Stimulated activated naive B cell treated with anti-CD40 and anti-IgM and Interleukin-4, amounts not matched to agents 10 μg/mL and 1 μg/mL and 100 μg/mL, for 72 hours (primary cell): ENCODE measurements around the gene RALGAPA1.
"Not testable (repeated sequence)": the region's sequence is repeated elsewhere in the genome, so short reads cannot be mapped to it uniquely, and the experiment has no call there.

Experiments used
- ATAC-seq, 2 donors: fragments of 150-1000 bp; cut with Tn5 transposase; replicated peaks; 2 replicates each; pipeline ENCODE4 v1.10.0; 2021; ENCODE audit warnings: moderate library complexity in 1 of 2
- DNase-seq: peaks from one replicate; pipeline ENCODE4 v3.0.0; 2021
- H3K27ac Mint-ChIP-seq: one replicate; pipeline ENCODE4 v1.8.0; 2022; ENCODE audit warnings: mild to moderate bottlenecking, mixed read lengths
- H3K27me3 Mint-ChIP-seq, 2 donors: one replicate each; pipeline ENCODE4 v1.8.0; 2022; ENCODE audit warnings: mixed read lengths in 2 of 2
- H3K36me3 Mint-ChIP-seq, 2 donors: one replicate each; pipeline ENCODE4 v1.8.0; 2022; ENCODE audit warnings: mixed read lengths in 2 of 2, mild to moderate bottlenecking in 1 of 2
- H3K4me1 Mint-ChIP-seq, 2 donors: one replicate each; pipeline ENCODE4 v1.8.0; 2022; ENCODE audit warnings: mixed read lengths in 2 of 2, mild to moderate bottlenecking in 1 of 2
- H3K4me3 Mint-ChIP-seq, 2 donors: one replicate each; pipeline ENCODE4 v1.8.0; 2022; ENCODE audit warnings: mild to moderate bottlenecking in 2 of 2, mixed read lengths in 2 of 2, moderate library complexity in 1 of 2
- H3K9me3 Mint-ChIP-seq, 2 donors: one replicate each; pipeline ENCODE4 v1.8.0; 2022; ENCODE audit warnings: mixed read lengths in 2 of 2, mild to moderate bottlenecking in 1 of 2

The RALGAPA1 gene

DNA sequence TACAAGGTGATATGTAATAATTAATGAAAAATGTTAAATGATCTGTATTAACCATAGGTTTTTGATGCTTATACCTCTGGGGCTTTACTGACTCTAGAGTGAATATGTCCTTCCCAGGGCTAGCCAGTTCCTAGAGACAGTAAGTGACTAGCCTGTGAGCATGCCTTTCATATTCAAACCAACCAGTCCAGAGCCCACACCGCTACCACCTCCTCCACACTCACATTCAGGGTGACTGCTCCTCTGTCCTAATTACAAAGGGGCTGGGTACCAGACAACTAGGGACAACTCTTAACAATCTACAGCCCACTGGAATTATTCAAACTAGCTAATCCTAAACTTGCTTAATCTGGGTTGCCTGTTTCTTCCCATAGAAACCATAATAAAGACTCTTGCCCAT, 49.0 kb downstream of the RALGAPA1 start:
- H3K4me1 Mint-ChIP-seq: no peaks in the 10 kb centered on the region

DNA sequence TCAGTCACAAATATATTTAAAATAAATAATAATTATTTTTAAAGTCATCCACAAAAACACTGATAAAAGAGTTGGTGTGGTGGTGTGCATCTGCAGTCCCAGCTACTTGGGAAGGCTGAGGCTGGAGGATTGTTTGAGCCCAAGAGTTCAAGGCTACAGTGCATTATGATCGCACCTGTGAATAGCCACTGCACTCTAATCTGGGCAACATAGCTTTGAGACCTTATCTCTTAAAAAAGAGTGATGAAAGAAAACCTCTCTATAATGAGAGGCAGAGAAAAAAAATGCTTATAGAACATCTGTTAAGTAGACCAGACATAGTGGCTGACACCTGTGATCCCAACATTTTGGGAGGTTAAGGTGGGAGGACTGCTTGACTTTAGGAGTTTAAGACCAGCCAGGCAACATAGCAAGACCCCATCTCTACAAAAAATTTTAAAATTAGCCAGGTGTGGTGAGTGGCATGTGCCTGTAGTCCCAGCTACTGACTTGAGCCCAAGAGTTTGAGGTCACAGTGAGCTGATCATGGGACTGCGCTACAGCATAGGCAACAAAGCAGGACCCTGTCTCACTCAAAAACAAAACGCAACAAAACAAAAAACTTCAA, 50.5 kb downstream of the RALGAPA1 start:
- Mint-ChIP-seq H3K4me1 (no peaks in the 10 kb centered on the region), H3K36me3 (peaks cover 17 to 35% of the 10 kb centered on the region in 2 donors), H3K27me3 (no peaks in the 10 kb centered on the region), H3K27ac (no peak overlapping the region), H3K4me3 (no peak overlapping the region), H3K9me3 (no peaks in the 10 kb centered on the region)
- no peak for DNase-seq
- no peak for ATAC-seq

More for the DNA sequence above, 49.0 kb downstream of the RALGAPA1 start:
- Mint-ChIP-seq H3K9me3 (no peaks in the 10 kb centered on the region), H3K4me3 (no peak overlapping the region), H3K27me3 (no peaks in the 10 kb centered on the region), H3K27ac (no peak overlapping the region), H3K36me3 (peaks cover 12 to 22% of the 10 kb centered on the region in 2 donors)
- ATAC-seq (no peak), DNase-seq (no peak)

- Mint-ChIP-seq H3K27me3 (no peaks in the 10 kb centered on the region), H3K9me3 (no peaks in the 10 kb centered on the region), H3K27ac (no peak overlapping the region), H3K4me1 (no peaks in the 10 kb centered on the region), H3K36me3 (peaks cover 22 to 40% of the 10 kb centered on the region in 2 donors), H3K4me3 (no peak overlapping the region)
- ATAC-seq (no peak), DNase-seq (no peak)
Observed at GRCh38 chr14:35754671-35755070, 54.4 kb downstream of the RALGAPA1 start.

DNA sequence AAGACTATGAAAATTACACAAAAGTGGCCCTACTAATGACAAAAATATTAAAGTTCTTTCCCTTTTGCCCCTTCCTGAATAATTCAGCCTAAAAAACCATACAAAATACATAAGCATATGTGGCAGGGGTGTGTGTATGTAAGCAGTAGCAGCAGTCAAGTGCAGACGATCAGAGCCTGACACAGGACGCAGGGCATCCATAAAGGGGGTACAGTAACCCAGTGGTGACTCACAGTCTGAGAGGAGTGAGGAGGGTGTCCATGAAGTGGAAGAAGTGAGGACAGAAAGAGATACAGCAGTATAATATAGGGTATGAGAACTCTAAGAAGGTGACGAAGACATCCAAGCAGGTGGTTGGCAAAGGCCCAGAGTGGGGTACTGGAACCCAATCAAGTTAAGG, 56.7 kb downstream of the RALGAPA1 start:
- ATAC-seq (no peak), DNase-seq (no peak)
- Mint-ChIP-seq H3K27ac (no peak overlapping the region), H3K27me3 (no peaks in the 10 kb centered on the region), H3K9me3 (no peaks in the 10 kb centered on the region), H3K4me3 (no peak overlapping the region), H3K4me1 (no peaks in the 10 kb centered on the region), H3K36me3 (peaks cover 22 to 43% of the 10 kb centered on the region in 2 donors)

DNA sequence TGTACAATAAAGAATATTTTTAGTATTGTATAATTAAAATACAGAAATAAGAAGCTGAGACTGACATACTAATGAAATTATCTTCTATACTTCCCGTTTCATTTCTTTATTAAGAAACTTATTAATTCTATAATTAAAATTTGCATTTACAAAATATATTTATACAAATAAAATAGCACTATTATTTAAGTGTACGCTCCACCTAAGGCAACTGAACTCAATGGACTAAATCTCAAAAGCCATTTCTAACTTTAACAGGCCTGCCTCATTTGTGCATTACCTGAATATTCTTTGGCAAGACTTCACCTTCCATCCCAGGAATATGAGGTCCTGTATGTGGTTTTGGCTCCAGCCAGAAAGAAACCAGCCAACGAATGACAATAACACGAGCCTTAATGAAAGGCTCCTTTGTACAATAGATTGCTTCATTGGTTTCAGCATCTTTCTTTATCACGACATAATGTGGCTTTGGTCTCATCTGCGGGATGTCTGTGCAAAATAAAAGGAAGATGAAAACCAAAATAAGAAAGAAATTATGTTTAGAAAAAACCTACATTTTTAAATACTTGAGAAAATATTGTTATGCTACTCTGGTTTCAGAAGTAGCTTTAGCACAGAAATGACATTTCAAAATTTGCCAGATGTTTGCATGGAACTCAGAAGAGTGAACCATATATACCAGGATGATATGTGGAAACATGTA, 58.7 kb downstream of the RALGAPA1 start:
- H3K4me1 Mint-ChIP-seq: no peaks in the 10 kb centered on the region
- ATAC-seq (no peak), DNase-seq (no peak)
- no peaks in the 10 kb centered on the region for H3K27me3 Mint-ChIP-seq
- H3K4me3 Mint-ChIP-seq: no peak overlapping the region
- H3K27ac Mint-ChIP-seq: no peak overlapping the region
- H3K36me3 Mint-ChIP-seq: peaks cover 16 to 46% of the 10 kb centered on the region in 2 donors
- H3K9me3 Mint-ChIP-seq: no peaks in the 10 kb centered on the region

DNA sequence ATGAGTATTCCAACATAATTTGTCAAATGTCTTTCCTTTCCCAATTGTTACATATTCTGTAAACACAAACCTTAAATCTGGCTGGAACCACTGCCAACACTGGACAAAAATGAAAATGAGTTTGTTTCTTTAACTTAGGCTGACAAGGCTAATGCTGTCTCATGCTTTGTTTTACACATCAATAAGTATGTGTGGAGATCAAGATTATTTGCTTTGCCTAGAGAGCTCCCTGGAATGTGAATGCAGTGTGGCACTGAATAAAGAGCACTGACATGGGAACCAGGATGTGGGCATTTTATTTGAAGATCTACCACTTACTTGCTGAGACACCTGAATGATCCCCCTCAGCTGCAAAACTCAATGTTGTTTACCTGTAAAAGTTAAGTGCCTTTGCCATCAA, 61.7 kb downstream of the RALGAPA1 start:
- no peak for DNase-seq
- H3K27me3 Mint-ChIP-seq: no peaks in the 10 kb centered on the region
- no peak overlapping the region for H3K4me3 Mint-ChIP-seq
- no peaks in the 10 kb centered on the region for H3K4me1 Mint-ChIP-seq
- no peak overlapping the region for H3K27ac Mint-ChIP-seq
- H3K9me3 Mint-ChIP-seq: no peaks in the 10 kb centered on the region
- no peak for ATAC-seq
- H3K36me3 Mint-ChIP-seq: peaks cover 4 to 28% of the 10 kb centered on the region in 2 donors

DNA sequence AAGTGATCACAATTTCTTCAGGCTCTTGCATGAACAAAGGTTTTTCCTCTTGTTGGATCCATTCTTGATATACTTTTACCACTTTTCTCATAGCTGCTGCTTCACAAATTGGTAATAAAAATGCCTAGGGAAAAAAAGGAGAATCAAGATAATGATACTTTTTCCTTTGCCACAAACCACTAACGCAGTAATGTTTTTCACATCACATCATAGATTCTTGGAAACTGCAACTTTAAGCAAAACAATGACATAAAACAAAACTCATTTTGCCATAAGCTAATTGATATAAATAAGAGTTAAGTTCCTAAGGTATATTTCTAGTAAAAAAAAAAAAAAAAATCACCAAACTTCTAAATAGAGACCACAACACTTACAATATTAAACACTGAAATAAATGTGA, 66.7 kb downstream of the RALGAPA1 start:
- Mint-ChIP-seq H3K27ac (no peak overlapping the region), H3K4me3 (no peak overlapping the region), H3K36me3 (peaks cover 2 to 29% of the 10 kb centered on the region in 2 donors), H3K27me3 (no peaks in the 10 kb centered on the region), H3K4me1 (no peaks in the 10 kb centered on the region), H3K9me3 (no peaks in the 10 kb centered on the region)
- ATAC-seq (no peak), DNase-seq (no peak)

DNA sequence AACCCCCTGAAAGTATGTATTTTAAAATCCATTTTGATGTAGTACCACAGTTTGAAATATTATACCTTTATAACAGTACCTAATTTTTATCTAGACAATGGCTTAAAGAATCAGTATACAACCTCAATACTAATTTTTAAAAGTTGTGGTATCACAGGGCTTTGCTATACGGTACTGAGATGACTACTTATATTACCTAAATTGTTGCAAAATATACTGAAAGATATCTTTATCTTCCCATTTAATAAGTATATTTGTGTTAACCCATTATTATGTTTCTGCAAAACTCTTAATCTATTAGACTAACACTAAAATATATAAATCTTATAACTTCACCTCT, 67.1 kb downstream of the RALGAPA1 start:
- no peaks in the 10 kb centered on the region for H3K9me3 Mint-ChIP-seq
- DNase-seq (no peak), ATAC-seq (no peak)
- peaks cover 3 to 25% of the 10 kb centered on the region in 2 donors for H3K36me3 Mint-ChIP-seq
- H3K27me3 Mint-ChIP-seq: no peaks in the 10 kb centered on the region
- no peak overlapping the region for H3K27ac Mint-ChIP-seq
- H3K4me1 Mint-ChIP-seq: no peaks in the 10 kb centered on the region
- H3K4me3 Mint-ChIP-seq: no peak overlapping the region

DNA sequence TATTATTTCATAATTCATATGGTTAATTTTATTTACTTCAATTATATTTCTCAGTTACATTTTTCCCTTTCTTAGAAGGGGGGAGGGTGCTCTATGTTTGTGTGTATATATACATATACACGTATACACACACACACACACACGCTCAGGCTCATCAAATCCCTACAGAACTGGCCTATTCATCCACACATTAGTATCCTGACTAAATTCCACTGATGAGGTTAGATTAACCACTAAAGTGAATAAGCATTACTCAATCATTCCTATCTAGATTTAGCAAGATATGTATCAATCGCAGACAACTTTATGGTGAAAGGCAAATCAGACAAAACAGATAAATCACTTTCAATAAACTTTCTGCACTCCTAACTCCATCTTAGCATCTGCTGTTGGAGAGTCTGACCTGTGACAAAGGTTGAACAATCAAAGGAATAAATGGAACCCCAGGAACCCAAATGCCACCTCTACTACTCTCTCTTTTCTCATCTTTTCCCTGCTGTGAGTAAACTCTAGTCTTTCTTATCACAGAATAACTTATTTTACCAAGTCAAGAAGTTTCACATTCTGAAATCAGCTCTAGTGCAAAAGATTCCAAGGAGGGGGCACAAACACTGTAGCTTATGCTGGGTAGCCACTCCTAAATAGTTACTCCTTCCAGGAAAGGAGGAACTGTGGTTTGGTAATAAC, 67.6 kb downstream of the RALGAPA1 start:
- ATAC-seq (no peak), DNase-seq (no peak)
- no peak overlapping the region for H3K27ac Mint-ChIP-seq
- H3K36me3 Mint-ChIP-seq: peaks cover 7 to 23% of the 10 kb centered on the region in 2 donors
- H3K4me1 Mint-ChIP-seq: no peaks in the 10 kb centered on the region
- no peaks in the 10 kb centered on the region for H3K27me3 Mint-ChIP-seq
- no peak overlapping the region for H3K4me3 Mint-ChIP-seq
- no peaks in the 10 kb centered on the region for H3K9me3 Mint-ChIP-seq

GRCh38 chr14:35740215-35740614, 68.9 kb downstream of the RALGAPA1 start:
- ATAC-seq: no peak
- Mint-ChIP-seq H3K36me3 (peaks cover 16 to 27% of the 10 kb centered on the region in 2 donors), H3K9me3 (peaks cover 0 to 2% of the 10 kb centered on the region in 2 donors), H3K27me3 (no peaks in the 10 kb centered on the region), H3K4me3 (no peak overlapping the region), H3K27ac (no peak overlapping the region), H3K4me1 (no peaks in the 10 kb centered on the region)
- DNase-seq: no peak

DNA sequence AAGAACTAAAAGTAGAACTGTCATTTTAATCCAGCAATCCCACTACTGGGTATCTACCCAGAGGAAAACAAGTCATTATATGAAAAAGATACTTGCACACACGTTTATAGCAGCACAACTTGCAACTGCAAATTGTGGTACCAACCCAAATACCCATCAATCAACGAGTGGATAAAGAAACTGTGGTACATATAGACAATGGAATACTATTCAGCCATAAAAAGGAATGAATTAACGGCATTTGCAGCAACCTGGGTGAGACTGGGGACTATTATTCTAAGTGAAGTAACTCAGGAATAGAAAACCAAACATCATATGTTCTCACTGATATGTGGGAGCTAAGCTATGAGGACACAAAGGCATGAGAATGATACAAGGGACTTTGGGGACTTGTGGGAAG, 73.9 kb downstream of the RALGAPA1 start:
- not testable (repeated sequence) for ATAC-seq, H3K27me3 Mint-ChIP-seq, H3K9me3 Mint-ChIP-seq, H3K4me1 Mint-ChIP-seq, H3K27ac Mint-ChIP-seq, DNase-seq, H3K4me3 Mint-ChIP-seq
- peaks cover 52 to 63% of the 10 kb centered on the region in 2 donors for H3K36me3 Mint-ChIP-seq

GRCh38 chr14:35733510-35733909, 75.6 kb downstream of the RALGAPA1 start:
- not testable (repeated sequence) for ATAC-seq
- H3K36me3 Mint-ChIP-seq: peaks cover 61 to 70% of the 10 kb centered on the region in 2 donors

GRCh38 chr14:35730871-35731270, 78.2 kb downstream of the RALGAPA1 start:
- peaks cover 0 to 6% of the 10 kb centered on the region in 2 donors for H3K9me3 Mint-ChIP-seq
- no peaks in the 10 kb centered on the region for H3K4me1 Mint-ChIP-seq
- no peak overlapping the region for H3K27ac Mint-ChIP-seq
- H3K4me3 Mint-ChIP-seq: no peak overlapping the region
- H3K27me3 Mint-ChIP-seq: no peaks in the 10 kb centered on the region
- ATAC-seq: no peak
- DNase-seq: no peak
- peaks cover 55 to 67% of the 10 kb centered on the region in 2 donors for H3K36me3 Mint-ChIP-seq

More at GRCh38 chr14:35733510-35733909, 75.6 kb downstream of the RALGAPA1 start:
- DNase-seq, H3K9me3 Mint-ChIP-seq, H3K27ac Mint-ChIP-seq, H3K4me3 Mint-ChIP-seq, H3K27me3 Mint-ChIP-seq, H3K4me1 Mint-ChIP-seq: not testable (repeated sequence)

DNA sequence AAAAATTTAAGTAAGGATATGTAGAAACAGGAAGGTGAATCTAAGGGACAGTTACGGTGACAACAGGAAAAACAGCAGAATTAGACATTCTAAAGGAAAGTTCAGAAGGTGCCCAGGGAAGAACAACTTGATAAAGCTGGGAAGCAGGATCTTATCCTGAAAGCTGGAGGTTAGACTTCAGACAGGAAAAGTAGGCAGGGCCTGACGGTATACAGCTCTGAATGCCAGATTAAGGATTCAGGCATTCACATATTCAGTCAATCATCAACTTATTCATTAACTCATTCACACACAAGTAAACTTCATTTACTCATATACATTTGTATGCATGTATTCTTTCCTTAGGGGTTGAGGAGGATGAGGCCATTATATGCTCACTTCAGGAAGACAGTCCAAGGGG, 81.3 kb downstream of the RALGAPA1 start:
- no peak overlapping the region for H3K27ac Mint-ChIP-seq
- DNase-seq (no peak), ATAC-seq (no peak)
- H3K27me3 Mint-ChIP-seq: no peaks in the 10 kb centered on the region
- H3K9me3 Mint-ChIP-seq: no peaks in the 10 kb centered on the region
- H3K36me3 Mint-ChIP-seq: peaks cover 34 to 44% of the 10 kb centered on the region in 2 donors
- no peaks in the 10 kb centered on the region for H3K4me1 Mint-ChIP-seq
- no peak overlapping the region for H3K4me3 Mint-ChIP-seq

DNA sequence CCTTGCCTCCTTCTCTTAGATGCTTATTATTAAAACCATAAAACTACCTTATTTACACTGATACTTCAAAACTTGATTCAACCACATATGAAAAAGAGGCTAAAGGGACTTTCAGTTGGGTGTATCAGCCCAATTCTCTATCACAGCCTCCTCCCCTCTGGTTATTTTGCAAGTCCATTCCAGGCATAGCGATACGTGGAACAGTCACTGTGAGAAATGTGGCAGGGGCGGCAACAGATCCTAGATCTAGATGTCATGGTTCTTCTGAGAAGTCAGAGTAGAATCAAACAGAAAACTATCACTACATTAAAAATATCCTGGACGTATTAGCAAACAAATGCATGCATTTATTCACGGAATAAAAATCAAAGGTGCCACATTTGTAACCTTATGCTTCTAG, 83.2 kb downstream of the RALGAPA1 start:
- H3K27me3 Mint-ChIP-seq: no peaks in the 10 kb centered on the region
- DNase-seq (no peak), ATAC-seq (no peak)
- H3K4me1 Mint-ChIP-seq: no peaks in the 10 kb centered on the region
- peaks cover 21 to 33% of the 10 kb centered on the region in 2 donors for H3K36me3 Mint-ChIP-seq
- H3K9me3 Mint-ChIP-seq: no peaks in the 10 kb centered on the region
- no peak overlapping the region for H3K4me3 Mint-ChIP-seq
- no peak overlapping the region for H3K27ac Mint-ChIP-seq
